NOMO-1 (cell line): ENCODE data around the gene NME4.

Source experiments
- DNase-seq, 2 experiments: peaks; one replicate each; lab custom pipeline; 2025; ENCODE audit not compliant: unreplicated experiment in 2 of 2; lab: John Stamatoyannopoulos, UW

The NME4 gene

DNA sequence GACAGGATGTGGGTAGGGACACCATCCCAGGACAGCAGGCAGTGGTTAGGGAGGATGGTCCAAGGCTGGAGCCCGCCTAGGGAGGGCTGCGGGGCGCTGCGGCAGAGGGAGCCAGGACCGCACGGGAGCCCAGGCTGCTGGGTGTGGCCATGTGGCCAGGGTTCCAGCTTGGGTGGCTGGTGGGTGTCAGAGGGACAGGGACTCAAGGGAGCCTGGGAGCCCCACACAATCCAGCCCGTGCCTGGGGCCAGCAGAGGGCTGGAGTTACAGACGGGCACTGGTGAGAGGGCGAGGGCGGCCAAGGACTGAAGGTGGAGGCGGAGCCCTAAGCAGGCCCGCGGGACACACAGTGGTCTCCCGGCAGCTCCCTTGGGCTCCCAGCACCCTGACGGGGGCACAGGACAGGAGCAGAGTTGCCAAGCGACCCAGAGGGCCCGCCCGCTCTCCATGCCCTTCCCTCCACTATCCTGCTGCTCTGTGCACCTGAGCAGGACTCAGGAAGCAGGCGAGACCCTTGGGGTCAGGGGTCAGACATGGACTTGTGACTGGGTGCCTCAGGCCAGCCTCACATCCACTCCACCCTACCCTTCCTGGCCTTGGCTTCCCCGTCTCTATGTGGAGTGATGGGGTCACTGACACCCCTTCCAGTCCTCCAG is 33.8 kb upstream of the NME4 start:
- DNase-seq, result no peak

DNA sequence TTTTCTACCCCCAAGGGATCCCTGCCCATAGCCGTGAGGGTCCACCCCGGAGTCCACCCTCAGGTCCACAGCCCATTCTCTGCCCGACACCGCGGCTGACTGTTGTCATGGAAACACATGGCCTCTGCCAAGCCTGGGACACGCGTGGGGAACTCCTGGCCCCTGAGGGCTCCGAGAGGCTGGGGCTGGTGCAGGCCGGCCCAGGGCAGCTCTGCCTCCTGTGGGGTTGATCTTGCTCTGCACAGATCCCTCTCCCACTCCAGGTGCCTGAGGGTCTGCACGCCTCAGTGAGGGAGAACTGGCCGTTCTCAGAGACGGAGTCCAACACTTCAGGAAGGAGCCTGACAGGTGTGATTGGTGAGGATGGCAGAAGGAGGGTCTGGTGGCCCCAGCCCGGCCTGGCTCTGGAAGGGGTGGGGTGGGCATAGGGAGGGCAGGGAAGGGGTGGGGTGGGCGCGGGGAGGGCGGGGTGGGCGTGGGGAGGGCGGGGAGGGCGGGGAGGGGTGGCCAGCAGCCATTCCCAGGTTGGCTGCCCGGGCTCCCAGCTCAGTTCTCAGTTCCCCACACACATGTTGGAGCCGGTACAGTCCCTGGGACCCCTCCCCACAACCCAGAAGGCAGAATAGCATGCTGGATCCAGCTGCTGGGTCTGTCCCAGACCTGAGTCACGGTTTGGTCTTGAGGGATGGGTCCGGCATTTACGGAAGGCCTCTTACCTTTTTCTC is 33.1 kb upstream of the NME4 start:
- DNase-seq, result no peak

DNA sequence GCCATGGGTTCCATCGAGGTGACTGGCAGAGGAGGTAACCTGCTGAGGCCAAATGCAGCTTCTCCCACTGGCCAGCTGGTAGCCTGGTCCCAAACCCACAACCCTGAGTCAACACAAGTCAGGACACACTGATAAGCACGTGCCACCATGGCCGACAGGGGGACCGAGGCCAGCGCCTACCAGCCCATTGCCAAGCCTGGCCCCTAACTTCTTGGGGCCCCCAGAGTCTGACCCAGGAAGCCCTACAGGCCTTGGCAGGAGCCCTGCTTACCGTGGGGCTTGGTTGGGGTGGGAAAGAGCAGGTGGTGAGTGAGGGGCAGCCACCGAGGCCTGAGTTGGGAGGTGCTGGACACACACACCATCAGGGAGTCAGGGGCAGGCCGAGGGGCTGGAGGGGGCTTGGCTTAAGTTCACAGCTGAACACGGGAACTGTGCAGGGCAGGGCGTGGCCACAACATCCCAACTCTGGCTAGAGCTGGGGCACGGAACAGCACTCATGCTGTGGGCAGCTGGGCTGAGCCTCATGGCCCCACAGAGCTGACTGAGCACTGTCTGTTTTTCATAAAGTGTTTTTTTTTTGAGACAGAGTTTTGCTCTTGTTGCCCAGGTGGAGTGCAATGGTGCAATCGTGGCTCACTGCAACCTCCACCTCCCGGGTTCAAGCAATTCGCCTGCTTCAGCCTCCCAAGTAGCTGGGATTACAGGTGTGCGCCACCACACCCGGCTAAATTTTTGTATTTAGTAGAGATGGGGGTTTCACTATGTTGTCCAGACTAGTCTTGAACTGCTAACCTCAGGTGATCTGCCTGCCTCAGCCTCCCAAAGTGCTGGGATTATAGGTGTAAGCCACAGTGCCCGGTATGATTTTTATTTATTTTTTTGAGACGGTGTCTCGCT is 32.2 kb upstream of the NME4 start:
- no peak for DNase-seq

DNA sequence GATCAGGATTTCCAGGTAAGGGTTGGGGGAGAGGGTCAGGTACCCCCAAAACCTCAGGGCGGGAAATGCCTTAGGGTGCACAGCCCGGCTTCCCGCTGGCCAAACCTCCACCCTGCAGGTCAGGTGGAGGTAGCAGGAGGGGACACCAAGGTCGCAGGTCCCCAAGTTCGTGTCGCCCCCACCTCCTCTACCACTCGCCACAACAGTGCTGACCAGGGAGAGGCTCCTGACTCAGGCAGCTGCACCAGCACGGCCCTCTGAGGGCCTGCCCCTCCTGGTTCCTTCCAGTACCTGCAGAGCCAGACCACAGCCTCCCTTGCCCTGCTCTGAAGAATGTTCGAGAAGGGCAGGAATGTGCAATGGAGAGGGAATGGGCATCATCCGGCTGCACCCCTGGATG is 30.5 kb upstream of the NME4 start:
- DNase-seq, result no peak

DNA sequence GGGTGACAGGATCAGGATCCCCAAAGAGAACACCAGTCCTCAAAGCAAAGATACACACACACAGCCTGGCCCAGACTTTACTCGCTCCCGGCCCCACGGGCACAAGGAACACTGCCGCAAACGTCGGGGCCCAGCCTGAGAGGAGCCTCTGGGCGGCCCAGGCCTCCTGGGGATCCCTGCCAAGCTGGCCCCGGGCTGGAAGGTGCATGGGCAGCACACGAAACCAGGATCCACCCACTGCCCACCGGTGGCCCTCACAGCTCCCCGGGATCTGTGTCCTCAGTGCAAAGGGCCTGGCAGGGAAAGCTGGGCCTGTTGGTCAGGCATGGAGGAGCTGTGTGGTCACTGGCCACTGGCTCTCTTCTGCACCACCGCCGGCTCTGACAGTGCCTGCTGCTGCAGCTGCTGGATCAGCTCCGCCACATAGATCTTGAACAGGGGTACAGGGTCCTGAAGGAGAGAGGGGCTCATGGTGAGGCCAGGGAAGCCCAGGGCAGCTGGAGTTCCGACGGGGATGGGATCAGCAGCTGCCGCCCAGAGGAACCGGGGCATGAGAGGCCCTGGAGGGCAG is 29.6 kb upstream of the NME4 start:
- no peak for DNase-seq

DNA sequence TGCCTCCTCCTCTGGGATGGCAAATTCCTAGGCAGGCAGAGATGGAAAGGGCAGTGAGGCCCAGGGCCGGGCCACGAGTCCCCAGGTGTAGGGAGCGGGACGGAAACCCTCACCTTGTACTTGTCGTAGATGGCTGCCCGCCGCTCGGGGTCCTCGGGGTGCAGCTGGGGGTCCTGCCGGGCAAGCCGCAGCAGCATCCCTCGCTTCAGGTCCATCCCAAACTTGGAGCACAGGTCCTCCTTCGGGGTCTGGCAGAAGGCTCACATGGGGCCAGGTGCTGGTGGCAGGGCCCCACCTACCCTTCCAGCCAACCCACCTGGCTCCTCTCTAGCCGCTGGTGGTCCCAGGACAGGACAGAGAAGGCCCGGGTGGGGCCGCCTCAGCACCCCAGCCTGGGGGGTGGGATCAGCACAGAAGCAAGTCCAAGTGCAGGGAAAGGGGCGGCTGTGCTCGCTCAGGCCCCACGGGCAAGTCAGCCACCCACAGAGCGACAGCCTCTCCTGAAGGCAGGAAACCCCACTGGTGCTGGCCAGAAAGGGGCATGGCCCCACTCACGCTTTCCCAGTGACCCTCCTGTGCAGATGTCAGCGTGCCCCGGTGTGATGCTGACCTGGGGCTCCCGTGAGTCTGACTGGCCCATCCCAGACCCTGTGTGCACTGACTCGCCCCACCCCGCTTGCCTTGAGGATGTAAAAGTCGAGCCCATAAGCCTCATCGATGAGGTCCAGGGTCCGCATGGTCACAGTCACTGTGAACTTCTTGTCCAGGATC is 28.4 kb upstream of the NME4 start:
- no peak for DNase-seq

DNA sequence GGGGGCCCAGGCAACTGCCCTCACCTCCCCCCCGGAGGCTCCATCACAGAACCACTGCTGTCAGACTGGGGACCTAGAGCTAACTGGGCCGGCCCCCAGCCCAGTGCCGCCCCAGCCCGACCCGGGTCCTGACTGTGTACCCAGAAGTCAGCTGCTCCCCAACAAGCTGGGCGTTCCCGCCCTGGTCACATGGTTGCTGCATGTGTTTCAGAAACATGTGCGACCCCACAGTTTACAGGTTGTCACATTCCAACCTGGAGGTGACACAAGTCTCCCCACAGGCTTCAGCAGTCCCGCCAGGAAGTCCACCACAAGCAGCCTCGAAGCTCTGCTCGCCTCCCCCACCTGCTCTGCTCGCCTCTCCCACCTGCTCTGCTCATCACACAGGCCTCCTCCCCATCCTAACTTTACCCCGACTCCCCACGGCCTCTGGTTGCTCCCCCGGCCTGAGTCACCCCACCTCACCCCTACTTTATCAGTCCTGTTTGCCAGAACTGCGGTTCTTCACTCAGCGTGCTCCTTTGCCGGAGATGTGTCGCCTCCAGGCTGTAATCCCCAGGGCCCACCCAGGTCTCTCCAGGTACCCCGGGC is 27.6 kb upstream of the NME4 start:
- no peak for DNase-seq

DNA sequence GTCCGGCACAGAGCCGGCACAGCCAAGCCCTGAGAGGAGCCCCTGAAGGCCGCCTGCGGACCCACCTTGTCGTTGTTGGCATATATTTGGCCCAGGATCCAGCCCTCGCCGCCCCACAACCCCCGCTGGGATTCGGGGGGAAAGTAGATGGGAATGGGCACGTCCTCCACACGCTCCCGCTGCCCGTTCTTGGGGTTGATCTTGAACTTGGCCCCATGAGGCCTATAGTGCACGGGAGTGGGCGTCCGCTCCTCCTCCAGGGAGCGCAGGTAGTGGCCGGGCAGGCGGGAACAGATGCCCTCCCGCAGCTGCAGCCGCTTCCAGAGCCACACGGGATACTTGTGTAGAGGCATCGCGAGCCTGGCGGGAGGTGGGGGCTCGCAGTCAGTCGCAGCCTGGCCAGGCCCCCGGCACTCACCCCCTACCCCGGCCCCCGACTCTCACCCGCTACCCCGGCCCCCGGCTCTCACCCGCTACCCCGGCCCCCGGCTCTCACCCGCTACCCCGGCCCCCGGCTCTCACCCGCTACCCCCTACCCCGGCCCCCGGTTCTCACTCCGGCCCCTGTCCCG is 27.0 kb upstream of the NME4 start:
- DNase-seq, result no peak

DNA sequence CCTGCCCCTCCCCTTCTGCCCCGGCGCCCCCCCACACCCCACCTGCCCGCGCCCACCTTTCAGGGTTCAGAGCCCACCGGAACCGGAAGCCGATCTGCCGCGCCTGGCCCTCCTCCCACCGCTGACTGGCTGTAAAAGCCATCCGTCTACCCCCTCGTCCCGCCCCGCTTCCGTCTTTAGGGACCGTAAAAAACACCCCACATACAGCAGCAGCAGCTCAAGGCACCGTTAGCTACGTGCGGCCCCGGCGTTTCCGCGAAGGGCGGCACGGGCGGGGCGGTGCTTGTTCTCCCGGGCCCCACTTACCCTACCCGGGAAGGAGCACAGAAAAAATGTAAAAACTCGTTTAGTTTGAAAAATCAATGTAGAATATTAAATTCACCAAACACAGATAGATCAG is 26.6 kb upstream of the NME4 start, which contains the start of gene MRPL28:
Gene MRPL28 (minus strand): TSS at position 96 of the 400 bp plus-strand sequence. CDS start 320 bp downstream, outside the sequence.
- DNase-seq, result peak; percentile 91 to 92

DNA sequence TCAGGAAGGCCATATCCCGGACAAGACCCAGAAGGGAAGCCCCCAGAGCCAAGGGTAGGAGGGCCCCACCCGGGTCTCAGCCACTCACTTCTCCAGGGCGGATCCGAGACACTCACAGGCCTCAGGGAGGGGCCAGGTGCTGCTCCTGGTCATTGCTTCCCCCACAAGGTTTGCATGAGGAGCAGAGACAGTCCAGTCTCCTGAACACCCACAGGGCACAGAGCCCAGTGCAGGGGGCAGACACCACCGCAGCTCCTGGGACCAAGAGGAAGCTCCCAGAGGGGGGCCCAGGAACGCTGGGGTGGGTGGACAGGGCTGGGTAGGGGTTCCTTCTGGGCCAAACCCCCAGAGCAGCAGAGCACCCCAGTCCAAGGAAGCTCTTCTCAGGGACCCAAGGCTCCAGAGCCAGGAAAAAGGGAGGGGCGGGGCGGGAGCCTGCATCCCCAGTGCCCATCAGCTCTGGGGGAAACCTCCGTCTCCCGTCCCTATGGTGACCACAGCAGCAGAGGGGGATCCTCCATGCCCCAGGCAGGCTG is 26.0 kb upstream of the NME4 start:
- DNase-seq, result no peak

DNA sequence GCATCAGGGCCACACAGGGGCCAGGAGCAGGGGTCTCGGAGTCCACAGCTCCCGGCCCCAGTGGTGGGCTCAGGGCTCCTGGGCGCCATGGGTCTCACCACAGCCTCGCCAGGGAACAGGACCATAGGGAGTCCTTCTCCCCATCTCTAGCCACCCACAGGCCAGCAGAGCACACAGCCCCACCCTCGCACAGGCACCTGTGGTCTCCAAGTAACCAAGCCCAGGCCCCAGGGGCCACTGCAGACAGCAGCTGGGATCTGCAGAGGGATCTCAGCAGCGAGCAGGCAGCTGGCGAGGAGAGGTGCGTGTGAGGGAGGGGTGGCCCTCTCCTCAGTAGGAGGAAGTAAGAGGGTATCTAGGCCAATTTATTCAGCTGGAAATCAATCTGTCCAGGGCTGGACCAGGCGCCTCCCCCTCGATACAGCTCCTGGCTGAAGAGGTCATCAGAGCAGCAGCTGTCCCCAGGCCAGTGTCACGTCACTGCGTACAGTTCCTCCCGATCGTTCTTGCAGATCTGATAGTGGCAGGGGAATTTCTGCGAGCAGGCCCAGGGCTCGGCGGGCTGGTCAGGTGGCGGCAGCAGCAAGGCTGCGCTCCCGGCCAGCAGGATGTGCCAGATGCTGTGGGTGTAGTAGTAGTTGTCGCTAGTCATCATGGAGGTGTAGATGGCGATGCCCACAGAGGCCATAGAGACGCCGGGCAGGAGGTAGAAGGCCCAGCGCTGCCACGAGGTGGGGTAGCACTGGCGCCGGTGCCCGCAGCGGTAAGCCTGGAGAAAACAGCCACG is 25.3 kb upstream of the NME4 start:
- DNase-seq, result no peak

DNA sequence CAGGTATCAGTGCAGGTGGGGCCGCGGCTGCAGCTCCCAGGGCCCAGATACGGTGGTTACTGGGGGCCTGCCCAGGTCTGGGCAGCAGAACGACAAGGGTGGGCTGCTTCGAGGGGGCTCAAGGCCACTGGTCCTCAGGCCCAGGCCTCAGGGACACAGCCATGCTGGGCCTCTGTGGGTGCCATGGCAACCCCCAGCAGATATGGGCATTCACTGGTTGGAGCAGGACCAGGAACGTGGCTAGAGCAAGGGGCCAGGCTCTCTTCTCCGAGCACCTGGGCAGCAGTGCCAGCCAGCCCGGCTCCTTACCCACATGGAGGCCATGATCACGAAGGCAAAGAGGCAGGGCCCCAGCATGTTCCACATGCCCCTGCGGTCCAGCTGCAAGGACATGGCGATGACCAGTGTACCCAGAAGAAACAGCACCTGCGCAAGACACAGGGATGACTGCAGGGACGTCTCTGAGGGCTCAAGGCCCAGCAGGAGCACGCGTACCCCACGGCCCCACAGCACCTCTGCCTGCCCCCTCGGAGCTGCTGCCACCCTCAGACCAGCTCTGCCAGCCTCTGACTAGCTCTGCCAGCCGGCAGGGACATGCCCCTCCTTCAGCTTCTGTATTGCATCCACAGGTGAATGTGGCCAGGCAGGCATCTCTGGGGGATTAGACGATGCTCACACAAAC is 24.6 kb upstream of the NME4 start:
- no peak for DNase-seq

DNA sequence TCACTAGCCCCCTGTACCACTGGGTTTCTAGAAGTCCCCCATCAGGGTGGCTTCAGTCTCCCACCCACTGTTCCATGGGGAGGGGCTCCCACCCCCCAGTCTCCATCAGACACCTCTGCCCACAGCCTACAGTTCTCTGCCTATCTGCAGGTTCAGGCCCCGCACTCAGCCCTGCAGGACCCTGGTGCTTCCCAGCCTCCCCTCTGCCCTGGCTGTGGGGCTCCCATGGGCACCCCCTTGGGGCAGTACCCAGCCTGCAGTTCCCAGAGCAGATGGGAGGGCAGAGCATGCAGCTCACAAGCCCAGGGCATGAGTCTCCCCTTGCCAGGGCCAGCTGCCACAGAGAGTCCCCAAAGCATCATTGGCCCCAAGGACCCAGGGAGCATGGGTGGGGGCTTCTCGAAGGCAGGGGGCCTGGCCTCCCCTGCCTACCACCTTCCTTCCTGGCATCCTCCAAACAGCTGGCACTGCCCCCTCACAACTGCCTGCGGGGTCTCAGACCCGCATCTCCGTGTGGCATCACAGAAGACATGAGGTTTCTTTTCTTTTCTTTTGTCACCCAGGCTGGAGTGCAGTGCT is 23.9 kb upstream of the NME4 start:
- DNase-seq, result no peak

DNA sequence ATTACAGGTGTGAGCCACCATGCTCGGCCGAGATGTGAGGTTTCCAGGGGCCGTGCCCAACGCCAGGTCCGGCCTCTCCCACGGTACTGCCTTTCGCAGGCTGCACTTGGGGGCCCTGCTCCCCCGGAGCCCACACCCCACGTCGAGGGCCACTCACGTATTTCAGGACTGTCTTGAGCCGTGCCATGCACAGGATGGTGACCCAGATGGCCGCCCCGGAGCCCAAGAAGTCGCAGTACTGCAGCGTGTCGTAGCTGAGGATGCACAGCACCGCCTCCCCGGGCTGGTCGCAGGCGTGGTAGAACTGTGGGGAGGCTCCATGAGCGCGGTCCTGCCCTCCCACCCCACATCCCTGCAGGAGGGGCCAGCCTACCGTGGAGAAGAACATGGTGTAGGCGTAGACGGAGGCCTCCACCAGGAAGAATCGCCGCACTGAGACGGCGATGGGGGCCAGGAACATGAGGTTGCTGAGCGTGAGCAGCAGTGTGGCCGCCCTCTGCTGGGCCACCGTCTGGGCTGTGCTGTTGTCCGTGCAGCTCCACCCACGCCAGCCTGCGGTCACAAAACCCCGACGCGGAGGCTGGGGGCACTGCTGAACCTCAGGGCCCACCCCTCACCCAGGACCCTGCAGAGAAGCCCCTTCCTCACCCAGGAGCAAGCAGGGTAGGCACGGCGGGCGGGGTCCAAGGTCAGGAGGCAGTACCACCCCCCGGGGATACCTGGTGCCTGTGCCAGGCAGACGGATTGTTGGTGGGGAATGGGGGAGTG is 23.0 kb upstream of the NME4 start:
- DNase-seq, result no peak

DNA sequence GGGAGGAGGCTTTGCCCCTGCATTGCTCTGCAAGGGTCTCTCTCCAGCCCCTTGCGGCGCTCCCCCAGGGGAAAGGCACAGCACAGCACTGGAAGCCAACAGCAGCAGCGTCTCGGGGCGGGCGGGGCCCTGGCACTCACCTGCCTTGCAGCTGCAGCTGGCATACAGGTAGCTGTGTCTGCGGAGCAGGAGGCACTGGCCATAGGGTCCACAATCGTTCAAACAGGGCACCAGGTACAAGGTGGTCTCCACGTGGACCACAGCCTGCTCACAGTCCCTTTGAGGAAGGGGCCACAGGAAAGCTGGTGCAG is 22.4 kb upstream of the NME4 start:
- no peak for DNase-seq

DNA sequence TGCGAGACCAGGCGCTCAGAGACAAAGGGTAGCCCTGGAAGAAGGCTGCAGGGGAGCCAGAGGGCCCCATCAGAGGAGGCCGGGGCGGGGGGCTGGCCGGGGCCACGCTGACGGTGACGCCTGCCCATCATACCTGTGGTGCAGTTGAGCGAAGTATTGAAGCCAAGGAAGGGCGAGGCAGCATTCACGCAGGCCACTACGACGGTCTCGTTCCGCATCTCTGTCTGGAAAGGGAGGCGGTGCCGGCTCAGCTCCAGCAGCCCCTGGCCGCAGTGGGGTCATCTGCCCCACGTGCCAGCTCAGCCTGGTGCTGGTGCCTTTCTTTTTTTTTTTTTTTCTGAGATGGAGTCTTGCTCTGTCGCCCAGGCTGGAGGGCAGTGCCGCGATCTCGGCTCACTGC is 21.8 kb upstream of the NME4 start:
- DNase-seq, result no peak
